HG02642 (cell line): ENCODE results near the gene PABPN1.
"Not testable (repeated sequence)": the region's sequence is repeated elsewhere in the genome, so short reads cannot be mapped to it uniquely, and the experiment has no call there.

Source experiments
- ATAC-seq: cut with Tn5 transposase; IDR thresholded peaks from one replicate; pipeline ENCODE4 v1.9.1; 2021; ENCODE audit warnings: mild to moderate bottlenecking; ENCODE audit not compliant: unreplicated experiment, poor library complexity

Gene PABPN1

DNA sequence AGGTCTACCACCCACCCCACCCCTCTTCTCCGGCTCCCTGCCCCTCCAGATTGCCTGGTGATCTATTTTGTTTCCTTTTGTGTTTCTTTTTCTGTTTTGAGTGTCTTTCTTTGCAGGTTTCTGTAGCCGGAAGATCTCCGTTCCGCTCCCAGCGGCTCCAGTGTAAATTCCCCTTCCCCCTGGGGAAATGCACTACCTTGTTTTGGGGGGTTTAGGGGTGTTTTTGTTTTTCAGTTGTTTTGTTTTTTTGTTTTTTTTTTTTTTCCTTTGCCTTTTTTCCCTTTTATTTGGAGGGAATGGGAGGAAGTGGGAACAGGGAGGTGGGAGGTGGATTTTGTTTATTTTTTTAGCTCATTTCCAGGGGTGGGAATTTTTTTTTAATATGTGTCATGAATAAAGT, 4.5 kb downstream of the PABPN1 start:
- ATAC-seq = not testable (repeated sequence)

DNA sequence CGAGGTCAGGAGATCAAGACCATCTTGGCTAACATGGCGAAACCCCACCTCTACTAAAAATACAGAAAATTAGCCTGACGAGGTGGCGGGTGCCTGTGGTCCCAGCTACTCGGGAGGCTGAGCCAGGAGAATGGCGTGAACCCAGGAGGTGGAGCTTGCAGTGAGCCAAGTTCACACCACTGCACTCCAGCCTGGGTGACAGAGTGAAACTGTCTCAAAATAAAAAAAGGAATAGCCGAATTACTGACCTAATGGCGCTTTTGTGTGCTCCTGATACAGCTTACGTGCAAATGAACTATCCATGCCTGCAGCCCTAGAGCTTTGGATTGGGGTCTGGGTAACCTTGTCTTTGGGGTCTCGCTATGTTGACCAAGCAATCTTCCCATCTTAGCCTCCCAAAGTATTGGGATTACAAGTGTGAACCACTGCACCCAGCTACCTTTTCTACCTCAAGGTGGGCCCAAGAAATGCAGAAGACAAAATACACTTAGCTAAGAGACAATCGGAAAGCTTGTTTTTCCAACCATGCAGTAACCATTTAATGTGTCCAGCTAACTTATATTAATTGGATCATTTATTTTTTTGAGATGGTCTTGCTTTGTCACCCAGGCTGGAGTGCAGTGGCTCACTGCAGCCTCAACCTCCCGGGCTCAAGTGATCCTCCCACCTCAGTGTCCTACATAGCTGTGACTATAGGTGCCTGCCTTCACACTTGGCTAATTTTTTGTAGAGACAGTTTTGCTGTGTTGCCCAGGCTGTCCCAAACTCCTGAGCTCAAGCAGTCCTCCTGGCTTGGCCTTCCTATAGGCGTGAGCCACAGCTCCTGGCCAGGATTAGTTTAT, 5.5 kb downstream of the PABPN1 start:
- ATAC-seq = no peak

DNA sequence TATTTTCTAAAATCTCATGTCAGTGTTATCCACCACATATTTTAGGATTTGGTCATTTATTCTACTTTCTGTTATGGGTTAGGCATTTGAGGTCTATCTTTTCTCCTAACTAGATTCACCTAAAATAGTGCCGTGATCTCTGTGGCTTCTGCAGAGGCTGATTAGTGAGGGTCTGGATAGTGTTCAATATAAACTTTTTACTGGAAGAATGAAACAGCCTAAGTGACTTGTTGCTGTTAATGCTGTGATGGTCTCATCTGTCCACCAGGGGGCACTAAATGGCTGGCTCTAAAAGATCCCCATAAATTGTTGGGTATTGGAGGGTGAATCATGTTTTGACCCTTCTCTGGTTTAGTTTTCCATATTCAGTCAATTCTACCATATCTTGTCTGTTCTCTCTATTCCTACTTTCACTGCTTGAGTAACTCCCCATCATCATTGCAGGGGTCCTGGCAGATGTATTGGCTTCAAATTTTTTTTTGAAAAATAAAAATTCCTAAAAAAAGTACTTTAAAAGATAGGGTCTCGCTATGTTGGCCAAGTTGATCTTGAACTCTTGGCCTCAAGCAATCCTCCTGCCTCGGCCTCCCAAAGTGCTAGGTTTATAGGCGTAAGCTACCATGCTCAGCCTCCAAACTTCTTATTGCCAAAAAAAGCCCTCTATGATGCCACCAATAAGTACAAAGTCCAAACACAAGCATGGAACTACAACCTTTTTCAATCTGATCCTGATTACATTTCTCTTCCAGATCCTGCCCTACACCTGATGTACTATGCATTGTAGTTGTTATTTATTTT, 6.9 kb downstream of the PABPN1 start:
- ATAC-seq = peak; percentile 58

DNA sequence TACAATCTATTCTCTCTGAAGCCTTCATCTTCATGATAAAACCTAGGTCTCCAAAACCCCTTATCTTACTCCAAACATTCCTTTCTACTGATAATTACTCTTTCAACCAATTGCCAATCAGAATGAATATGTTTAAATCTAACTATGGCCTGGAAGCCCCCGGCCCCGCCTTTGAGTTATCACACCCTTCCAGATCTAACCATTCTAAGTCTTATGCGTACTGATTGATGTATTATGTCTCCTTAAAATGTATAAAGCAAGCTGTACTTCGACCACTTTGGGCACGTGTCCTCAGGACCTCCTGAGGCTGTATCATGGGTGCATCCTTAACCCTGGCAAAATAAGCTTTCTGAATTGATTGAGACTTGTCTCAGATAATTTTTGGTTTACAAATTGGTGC, 14.4 kb downstream of the PABPN1 start:
- ATAC-seq = no peak

DNA sequence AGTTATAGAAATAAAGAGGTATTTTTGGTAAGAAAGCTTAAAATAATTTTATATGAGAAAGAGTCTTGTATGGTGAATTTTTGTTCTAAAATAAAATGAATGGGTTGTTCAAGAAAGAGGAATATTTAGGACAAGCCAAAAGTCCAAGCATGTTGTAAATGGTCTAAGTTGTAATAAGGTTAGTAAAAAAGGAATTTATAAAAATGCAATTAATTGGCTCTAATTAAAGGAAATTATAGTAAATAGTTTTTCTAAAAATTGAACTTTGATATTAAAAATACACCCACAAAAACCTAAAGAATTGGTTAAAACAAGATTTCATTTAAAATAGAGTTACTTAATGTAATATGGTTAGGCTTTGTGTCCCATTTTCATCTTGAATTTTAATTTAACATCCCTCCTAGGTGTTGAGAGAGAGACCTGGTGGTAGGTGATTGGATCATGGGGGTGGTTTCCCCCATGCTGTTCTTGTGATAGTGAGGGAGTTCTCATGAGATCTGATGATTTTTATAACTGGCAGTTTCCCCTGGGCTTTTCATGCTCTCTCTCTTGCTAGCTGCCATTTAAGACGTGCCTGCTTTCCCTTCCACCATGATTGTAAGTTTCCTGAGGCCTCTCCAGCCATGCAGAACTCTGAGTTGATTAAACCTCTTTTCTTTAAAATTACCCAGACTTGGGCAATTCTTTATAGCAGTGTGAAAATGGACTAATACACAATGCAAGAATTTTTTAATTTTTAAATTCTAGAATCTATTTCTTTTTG, 18.4 kb downstream of the PABPN1 start:
- no peak for ATAC-seq

DNA sequence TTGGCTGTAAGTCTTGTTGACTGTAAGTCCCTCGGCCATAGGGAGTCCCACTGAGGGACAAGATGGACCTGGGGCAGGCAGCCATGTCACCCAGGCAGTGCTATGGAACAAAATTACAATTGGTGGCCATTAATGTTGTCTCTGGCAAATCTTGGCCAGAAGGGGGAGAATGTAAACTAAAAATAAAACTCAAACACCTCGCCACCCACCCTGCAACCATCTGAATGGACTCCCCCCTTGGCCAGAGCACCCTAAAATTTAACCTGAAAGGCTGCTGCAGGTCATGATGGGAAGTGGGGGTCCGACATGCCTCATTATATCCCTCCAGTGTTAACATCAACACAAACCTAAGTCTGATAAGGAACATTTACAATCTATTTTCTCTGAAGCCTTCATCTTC, 23.2 kb downstream of the PABPN1 start:
- ATAC-seq = no peak

DNA sequence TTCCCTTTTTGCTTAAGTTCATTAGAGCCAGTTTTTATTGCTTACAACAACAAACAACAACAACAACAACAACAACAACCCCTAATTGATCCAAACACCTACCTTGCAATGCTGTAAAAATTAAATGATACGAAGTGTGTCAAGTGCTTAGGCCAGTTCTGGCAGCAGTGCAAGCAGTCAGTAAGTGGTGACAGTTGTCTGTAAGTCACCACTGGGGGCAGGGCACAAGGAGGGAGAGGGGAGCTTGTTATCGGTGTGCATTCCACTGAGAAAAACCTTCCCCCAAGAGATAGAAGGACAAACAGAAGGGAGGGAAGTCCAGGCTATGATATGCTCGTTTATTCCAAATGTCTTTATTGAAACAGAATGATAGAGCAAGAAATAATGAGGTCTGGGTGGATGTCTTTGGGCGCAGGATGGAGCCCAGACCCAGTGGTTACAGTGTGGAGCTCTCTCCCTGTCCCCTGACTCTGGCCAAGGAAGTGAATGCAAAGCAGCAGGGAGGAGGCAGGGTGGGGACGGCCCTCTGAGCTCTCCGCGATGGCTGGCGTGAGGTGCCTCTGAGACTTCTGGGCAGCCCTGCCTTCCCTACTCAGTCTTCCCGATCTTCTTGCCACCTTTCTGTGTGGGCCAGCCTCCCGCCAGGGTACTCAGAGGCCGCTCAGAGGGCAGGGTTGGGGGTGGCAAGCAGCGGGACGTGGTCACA, 24.9 kb downstream of the PABPN1 start:
- ATAC-seq = no peak

DNA sequence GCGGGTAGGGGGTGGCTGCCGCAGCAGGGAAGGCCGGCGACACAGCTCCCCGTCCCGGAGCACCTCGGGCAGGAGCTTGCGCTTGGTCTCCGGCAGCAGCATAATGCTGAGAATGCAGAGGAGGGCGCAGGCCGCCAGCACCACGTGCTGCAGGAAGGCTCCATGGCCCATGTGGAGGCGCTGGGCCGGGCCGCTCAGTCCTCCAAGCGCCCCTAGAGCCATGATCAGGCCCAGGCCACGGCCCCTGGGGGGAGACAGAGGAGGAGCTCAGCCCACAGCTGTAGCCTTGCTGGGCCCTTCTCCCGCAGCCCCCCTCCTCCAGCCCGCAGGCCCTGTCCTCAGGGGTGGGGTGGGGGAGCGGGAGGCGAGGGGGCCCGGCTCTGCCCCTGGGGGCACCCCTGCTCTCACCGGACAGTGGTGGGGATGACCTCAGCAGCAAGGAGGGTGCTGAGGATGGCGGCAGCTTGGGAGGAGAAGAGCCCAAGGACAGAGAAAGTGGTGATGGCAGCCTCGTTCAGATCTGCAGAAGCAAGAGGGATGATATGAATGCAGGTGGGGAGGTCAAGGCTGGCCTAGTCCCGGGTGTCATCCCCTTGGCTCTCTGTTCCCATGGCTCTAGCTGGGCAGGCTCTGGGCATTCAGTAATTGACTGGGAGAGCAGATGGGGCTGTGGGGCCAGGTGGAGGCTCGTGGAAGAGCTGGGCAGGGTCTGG, 25.6 kb downstream of the PABPN1 start:
- ATAC-seq = no peak

DNA sequence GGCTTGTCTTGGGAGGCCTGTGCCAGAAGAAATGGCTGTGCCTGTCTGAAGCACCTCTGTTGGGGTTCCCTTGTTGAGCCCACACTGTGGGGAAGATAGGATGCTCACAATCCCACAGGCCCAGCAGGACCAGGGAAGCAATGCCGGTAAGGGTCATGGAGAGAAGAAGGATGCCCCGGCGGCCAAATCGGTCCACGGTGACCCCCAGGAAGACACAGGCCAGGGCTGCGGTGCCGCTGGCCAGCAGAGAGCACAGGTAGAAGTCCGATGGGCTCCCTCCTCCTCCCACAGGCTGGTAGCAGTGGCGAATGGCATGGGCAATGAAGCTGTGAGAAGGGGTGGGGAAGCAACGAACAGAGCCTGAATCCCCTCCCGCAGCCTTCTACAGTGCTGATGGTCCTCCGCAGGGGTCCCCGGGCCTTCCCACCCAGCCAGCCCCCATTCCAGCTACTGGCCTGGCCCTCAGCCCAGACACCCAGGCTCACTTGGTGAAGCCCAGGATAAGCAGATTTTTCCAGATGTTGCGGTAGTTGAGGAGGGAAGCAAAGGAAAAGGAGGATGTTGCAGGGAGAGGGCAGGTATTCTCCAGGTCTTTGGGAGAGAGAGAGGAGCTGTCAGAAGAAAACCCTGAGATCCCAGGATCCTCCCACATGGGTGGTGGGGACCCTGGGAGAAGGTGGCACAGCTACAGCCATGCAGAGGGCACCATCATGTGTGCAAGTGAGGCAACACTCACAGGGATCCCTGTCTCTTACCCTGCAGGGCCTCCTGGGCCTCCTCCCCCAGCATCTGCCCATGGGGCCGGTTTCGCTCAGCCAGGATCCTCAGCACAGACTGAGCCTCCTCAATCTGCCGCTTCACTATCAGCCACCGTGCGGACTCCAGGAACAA, 26.4 kb downstream of the PABPN1 start:
- ATAC-seq = no peak

DNA sequence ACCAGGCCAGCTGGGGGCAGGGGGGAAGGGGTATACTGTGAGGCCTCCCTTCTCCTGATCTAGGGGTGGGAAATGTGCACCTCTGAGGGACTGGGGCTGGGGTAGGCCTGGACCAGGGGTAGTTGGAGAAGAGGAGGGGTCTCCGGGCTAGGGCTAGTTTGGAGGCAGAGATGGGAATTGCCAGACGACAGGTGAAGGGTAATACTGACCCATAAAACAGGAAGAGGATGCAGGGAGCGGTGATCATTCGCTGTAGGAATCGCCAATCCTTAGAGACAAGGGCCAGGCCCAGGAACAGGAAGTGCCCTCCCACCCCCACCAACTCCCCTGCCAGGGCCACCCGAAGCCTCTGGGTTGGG, 27.0 kb downstream of the PABPN1 start:
- no peak for ATAC-seq

DNA sequence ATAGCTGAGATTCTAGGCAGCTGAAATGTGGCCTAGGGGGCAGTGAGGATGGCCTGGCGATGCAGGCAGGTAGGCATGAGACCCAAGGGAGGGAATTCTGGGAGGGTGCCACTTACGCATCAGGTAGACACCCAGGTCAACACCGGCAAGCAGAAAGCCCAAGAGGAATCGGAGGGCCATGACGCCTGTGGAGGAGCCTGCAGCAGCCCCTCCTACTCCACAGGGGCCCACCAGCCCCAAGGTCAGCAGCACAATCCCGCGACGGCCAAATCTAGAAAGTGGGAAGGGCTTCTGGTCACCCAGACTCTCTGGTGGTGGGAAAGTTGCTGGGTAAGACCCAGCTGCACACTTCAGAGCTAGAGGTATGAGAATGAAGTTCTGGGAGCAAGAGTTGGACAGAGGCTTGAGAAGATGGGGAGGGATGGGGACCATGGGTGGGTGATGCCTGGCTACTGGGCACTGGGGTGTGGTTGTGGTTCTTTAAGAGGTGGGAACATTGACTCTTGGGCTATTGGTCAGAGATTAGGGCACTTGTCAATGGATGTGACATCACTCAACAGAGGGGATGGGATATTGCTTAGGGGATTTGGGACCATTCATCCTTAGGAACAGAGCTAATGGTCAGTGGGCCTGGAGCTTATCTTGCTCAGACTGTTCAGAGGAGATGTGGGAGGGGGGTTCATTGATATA, 28.0 kb downstream of the PABPN1 start:
- ATAC-seq = no peak

DNA sequence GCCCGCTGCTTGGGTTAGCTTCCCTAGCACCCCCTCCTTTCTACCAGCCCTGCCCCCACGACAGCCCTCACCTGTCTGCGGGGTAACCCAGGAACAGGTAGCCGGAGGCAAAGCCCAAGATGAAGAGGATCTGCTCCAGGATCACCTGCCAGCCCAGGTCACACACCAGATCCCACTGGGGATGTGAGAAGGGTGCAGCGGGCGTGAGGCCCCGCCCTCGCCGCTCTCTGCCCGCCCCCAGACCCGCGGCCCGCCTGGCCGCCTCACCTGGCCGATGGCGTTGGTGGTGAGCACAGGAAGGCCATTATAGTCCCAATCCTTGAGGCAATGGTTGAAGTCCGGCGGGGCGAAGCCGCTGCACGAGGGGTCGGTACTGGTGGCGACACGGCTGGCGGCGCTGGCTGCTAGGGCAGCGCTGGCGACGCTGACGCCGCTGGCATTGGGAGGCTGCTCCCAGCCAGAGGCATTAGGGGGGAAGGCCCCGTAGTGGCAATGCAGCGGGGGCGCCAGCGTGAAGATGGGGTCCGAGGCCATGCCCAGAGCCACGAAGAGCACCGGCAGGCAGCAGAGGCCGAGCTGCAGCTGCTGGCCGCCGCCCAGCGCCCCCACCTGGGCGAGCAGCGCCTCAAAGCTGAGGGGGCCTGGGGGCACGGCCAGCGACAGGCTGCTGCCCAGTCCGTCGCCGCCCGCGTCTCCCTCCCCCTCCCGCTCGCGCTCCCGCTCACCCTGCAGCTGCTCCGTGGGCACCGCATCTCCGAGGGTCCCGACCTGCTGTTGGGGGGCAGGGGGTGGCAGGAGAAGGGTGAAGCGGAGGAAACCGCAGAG, 30.6 kb downstream of the PABPN1 start:
- no peak for ATAC-seq

DNA sequence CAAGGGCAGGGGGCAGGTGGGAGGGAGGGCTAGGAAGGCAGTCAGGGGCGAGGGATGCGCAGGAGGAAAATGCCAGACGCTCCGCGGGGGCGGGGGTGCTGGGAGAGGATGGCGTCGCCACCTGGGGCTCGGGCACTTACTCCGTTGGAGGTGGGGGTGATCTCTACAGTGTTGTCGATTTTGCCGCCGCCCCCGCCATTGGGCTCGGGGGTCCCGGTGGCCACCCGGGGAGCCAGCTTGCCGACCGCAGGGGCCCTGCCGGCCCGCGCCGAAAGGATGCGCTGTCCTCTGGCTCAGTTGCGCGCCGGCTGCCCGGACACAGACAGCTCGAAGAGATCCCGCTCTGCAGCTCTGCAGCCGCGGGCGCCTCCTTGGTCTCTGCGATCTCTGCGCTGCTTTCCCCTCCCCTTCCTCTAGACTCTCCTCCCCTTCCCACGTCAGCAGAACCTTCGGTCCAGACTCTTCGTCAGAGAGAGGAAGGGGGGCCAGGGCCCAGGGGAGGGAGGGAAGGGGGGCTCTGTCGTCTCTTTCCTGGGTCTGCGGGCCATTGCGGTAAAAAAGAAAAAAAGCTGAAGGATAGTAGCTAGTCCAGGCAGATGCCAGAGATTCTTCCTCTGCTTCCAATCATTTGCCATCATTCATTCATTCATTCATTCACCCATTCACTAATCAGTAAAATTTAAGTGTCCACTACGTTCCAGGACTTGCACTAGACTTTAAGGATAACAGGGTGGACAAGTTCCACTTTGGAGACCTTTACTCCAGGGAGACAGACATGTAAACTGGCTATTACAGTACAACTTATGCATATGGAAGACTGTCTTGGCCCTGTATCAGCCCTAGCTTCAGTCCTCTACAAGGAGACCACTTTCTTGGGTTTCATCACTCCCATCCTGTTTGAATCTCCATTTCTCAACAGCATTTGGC, 31.5 kb downstream of the PABPN1 start, which contains the start of gene SLC22A17:
TSS of gene SLC22A17 (minus strand) at position 382 of the 927 bp plus-strand sequence.
- no peak for ATAC-seq

DNA sequence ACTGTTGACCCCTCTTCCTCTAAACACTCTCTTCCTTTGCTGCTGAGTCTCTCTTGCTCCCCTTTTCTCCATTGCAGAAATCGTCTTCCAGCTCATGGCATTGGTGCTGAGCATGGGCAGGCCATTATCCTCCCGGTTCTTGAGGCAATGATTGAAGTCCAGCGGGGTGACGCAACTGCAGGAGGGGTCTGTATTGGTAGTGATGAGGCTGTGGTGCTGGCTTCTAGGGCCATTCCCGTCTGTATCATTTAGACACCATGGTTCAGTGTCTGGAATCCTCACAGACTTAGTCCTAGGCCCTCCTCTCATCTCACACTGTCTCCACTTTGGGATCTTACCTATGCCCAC, 32.1 kb downstream of the PABPN1 start:
- ATAC-seq = no peak

DNA sequence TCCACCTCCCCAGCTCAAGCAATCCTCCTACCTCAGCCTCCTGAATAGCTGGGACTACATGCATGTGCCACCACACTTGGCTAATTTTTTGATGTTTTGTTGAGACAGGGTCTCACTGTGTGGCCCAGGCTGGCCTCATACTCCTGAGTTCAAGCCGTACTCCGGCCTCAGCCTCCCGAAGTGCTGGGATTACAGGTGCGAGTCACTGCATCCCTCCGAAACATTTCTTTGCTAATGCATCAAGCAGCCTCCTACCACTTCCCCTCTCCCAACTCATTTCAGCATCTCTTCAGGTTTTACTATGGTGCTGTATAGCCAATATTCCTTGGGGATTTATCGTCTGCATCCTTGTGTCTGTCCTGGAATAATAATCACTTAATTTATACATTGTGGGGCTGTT, 33.7 kb downstream of the PABPN1 start:
- no peak for ATAC-seq

DNA sequence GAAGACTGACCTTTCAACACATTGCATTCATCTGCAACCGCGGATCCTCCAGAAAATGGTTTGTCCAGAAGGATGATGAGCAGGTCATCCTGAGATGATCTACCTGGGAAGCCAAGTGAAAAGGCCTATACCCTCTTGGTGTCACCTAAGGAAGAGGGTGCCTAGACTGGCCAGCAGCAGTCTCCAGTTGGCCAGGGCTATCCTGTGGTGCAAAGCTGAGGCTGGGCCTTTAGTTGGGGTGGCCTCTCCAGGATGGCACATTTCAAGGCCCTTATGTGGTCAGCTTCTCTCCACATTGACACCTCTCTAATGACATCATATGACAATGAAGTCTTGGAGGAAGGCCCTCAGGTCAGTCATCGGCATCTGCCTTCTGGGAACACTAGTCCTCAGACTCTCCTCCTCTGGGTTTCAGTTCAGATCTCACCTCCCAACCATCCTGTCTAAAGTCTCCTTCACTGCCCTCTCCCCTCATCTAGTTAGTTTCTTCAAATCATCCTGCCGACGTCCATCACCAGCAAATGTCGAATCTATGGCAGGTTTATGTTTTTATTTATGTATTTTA, 34.7 kb downstream of the PABPN1 start:
- ATAC-seq = no peak
